ENCODE data around the gene PLK5.

PLK5 gene

DNA sequence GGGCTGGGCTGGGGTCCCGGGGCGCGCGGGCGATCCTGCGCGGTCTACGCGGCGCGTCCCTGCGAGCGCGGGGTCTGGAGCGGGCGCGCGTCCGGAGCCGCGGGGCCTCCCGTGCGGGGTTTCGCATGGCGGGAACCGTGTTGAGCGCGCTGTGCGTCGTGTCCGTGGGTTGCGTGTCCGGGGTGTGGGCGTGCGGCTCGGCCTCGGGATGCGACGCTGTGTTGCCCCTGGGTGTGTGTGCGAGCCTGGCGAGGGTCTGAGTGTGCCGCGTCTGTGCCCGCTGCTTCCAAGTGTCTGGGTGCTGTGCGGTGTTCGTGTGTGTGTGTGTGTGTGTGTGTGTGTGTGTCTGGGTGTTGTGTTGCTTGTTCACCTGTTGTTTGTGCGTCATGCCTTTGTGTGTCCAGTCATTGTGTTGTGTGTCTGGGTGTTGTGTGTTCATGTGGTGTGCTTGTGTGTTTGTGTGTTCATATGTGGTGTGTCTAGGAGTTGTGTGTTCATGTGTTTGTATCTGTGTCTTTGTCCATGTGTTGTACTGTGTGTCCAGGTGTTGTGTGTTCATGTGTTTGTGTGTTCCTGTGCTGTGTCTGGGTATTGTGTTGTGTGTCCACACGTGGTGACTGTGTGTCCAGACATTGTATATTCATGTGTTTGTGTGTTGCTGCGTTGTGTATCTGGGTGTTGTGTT, 552 bp downstream of the PLK5 start:
- no peak for TF ChIP-seq RAD21 (IDR thresholded peaks at IDR 0.05; ENCODE audit: low read depth)
- TF ChIP-seq, protein P1, sequence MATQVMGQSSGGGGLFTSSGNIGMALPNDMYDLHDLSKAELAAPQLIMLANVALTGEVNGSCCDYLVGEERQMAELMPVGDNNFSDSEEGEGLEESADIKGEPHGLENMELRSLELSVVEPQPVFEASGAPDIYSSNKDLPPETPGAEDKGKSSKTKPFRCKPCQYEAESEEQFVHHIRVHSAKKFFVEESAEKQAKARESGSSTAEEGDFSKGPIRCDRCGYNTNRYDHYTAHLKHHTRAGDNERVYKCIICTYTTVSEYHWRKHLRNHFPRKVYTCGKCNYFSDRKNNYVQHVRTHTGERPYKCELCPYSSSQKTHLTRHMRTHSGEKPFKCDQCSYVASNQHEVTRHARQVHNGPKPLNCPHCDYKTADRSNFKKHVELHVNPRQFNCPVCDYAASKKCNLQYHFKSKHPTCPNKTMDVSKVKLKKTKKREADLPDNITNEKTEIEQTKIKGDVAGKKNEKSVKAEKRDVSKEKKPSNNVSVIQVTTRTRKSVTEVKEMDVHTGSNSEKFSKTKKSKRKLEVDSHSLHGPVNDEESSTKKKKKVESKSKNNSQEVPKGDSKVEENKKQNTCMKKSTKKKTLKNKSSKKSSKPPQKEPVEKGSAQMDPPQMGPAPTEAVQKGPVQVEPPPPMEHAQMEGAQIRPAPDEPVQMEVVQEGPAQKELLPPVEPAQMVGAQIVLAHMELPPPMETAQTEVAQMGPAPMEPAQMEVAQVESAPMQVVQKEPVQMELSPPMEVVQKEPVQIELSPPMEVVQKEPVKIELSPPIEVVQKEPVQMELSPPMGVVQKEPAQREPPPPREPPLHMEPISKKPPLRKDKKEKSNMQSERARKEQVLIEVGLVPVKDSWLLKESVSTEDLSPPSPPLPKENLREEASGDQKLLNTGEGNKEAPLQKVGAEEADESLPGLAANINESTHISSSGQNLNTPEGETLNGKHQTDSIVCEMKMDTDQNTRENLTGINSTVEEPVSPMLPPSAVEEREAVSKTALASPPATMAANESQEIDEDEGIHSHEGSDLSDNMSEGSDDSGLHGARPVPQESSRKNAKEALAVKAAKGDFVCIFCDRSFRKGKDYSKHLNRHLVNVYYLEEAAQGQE (IDR thresholded peaks at IDR 0.05; ENCODE audit: low read depth), result no peak
- TF ChIP-seq FOXM1 (IDR thresholded peaks at IDR 0.05; ENCODE audit: borderline replicate concordance, low read depth), result no peak
- no peak for TF ChIP-seq MAX (IDR thresholded peaks at IDR 0.05)
- TF ChIP-seq EGR1 (IDR thresholded peaks at IDR 0.05), result no peak
- TF ChIP-seq CEBPB (IDR thresholded peaks at IDR 0.05), result no peak
- TF ChIP-seq EP300 (IDR thresholded peaks at IDR 0.05; ENCODE audit: borderline replicate concordance), result no peak
- TF ChIP-seq CREB1 (IDR thresholded peaks at IDR 0.05; ENCODE audit: low read depth), result no peak
- no peak for TF ChIP-seq TCF12 (IDR thresholded peaks at IDR 0.05; ENCODE audit: low read depth)
- TF ChIP-seq, protein P2, sequence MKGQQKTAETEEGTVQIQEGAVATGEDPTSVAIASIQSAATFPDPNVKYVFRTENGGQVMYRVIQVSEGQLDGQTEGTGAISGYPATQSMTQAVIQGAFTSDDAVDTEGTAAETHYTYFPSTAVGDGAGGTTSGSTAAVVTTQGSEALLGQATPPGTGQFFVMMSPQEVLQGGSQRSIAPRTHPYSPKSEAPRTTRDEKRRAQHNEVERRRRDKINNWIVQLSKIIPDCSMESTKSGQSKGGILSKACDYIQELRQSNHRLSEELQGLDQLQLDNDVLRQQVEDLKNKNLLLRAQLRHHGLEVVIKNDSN (IDR thresholded peaks at IDR 0.05), result no peak
- no peak for TF ChIP-seq TEAD4 (IDR thresholded peaks at IDR 0.05)
- no peak for TF ChIP-seq YY1 (IDR thresholded peaks at IDR 0.05; ENCODE audit: low read depth)
- TF ChIP-seq NFIC (IDR thresholded peaks at IDR 0.05), result no peak
- no peak for TF ChIP-seq ZBTB7A (IDR thresholded peaks at IDR 0.05; ENCODE audit: low read depth)
- TF ChIP-seq TAF1 (IDR thresholded peaks at IDR 0.05; ENCODE audit: low read depth), result no peak

DNA sequence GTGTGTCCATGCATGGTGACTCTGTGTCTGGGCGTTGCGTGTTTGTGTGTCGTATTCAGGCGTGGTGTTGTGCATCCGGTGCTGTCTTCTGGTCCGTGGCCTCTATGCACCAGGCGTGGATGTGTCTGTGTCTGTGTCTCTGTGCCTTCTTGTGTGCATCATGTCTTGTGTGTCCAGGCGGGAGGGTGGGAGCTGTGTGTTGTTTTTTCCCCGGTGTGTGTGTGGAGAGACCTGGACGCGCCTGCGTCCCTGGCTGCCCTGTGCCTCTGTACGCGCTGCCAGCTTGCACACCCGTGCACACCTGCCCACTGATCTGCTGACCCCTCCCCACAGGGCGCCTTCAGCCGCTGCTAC, 1.1 kb downstream of the PLK5 start:
- TF ChIP-seq TEAD4 (IDR thresholded peaks at IDR 0.05) (no peak), EP300 (IDR thresholded peaks at IDR 0.05; ENCODE audit: borderline replicate concordance) (no peak), TCF12 (IDR thresholded peaks at IDR 0.05; ENCODE audit: low read depth) (no peak), CREB1 (IDR thresholded peaks at IDR 0.05; ENCODE audit: low read depth) (no peak), YY1 (IDR thresholded peaks at IDR 0.05; ENCODE audit: low read depth) (no peak), TAF1 (IDR thresholded peaks at IDR 0.05; ENCODE audit: low read depth) (no peak), CEBPB (IDR thresholded peaks at IDR 0.05) (no peak), MAX (IDR thresholded peaks at IDR 0.05) (no peak), EGR1 (IDR thresholded peaks at IDR 0.05) (no peak), NFIC (IDR thresholded peaks at IDR 0.05) (no peak), ZBTB7A (IDR thresholded peaks at IDR 0.05; ENCODE audit: low read depth) (no peak), FOXM1 (IDR thresholded peaks at IDR 0.05; ENCODE audit: borderline replicate concordance, low read depth) (no peak), RAD21 (IDR thresholded peaks at IDR 0.05; ENCODE audit: low read depth) (no peak)
- TF ChIP-seq, protein P1 (IDR thresholded peaks at IDR 0.05; ENCODE audit: low read depth), result no peak
- TF ChIP-seq, protein P2 (IDR thresholded peaks at IDR 0.05), result no peak

DNA sequence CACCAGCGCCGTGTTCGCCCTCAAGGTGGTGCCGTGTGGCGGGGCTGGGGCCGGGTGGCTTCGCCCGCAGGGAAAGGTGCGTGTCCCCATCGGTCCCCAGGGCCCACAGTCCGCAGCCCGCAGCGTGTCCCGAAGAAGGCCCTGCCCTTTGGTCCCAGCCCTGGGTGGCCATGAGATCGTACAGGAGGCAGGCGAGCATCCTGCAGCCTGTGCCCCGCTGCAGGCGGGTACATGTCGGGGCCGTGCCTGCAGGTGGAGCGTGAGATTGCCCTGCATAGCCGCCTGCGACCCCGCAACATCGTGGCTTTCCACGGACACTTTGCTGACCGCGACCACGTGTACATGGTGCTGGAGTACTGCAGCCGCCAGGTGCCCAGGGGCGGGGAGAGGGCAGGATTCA, 1.5 kb downstream of the PLK5 start:
- TF ChIP-seq MAX (IDR thresholded peaks at IDR 0.05) (no peak), ZBTB7A (IDR thresholded peaks at IDR 0.05; ENCODE audit: low read depth) (no peak), CEBPB (IDR thresholded peaks at IDR 0.05) (no peak), TCF12 (IDR thresholded peaks at IDR 0.05; ENCODE audit: low read depth) (no peak), YY1 (IDR thresholded peaks at IDR 0.05; ENCODE audit: low read depth) (no peak)

- TF ChIP-seq NFIC (IDR thresholded peaks at IDR 0.05) (no peak), MAX (IDR thresholded peaks at IDR 0.05) (peak; percentile 45; the same call in 1 of the 2 replicates), TAF1 (IDR thresholded peaks at IDR 0.05; ENCODE audit: low read depth) (no peak), RAD21 (IDR thresholded peaks at IDR 0.05; ENCODE audit: low read depth) (no peak), CEBPB (IDR thresholded peaks at IDR 0.05) (no peak), YY1 (IDR thresholded peaks at IDR 0.05; ENCODE audit: low read depth) (no peak), ZBTB7A (IDR thresholded peaks at IDR 0.05; ENCODE audit: low read depth) (no peak)
These were observed 2.3 kb downstream of the PLK5 start for GRCh38 chr19:1526066-1526778.

DNA sequence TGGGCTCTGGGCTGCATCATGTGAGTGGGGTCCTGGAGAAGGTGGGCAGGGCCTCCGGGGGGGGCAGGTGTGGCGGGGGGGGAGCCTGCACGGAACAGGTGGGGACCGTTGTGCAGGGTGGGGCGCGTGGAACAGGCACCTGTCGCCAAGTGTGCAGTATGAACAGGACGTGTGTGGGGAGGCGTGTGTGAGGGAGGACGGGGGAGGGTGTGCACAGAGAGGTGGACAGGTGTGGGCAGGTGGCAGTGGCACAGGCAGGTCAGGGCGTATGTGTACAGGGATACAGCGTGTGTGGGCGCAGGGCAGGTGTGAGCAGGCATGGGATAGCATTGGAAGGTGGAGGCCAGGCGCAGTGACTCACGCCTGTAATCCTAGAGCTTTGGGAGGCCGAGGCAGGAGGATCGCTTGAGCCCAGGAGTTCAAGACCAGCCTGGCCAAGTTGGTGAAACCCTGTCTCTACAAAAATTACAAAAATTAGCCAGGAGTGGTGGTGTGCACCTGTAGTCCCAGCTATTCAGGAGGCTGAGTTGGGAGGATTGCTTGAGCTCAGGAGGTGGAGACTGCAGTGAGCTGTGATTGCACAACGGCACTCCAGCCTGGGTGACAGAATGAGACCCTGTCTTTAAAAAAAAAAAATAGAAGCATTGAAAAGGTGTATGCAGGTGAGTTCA, 3.2 kb downstream of the PLK5 start:
- TF ChIP-seq, protein P2 (IDR thresholded peaks at IDR 0.05), result no peak
- TF ChIP-seq CEBPB (IDR thresholded peaks at IDR 0.05), result peak; percentile 48; the same call in 1 of the 2 replicates

All from Ishikawa (cell line).